COR-L47 (cell line): ENCODE measurements around the gene NKD2.

Experiments used
- DNase-seq: peaks from one replicate; lab custom pipeline; 2025; lab: John Stamatoyannopoulos, UW

NKD2 gene

DNA sequence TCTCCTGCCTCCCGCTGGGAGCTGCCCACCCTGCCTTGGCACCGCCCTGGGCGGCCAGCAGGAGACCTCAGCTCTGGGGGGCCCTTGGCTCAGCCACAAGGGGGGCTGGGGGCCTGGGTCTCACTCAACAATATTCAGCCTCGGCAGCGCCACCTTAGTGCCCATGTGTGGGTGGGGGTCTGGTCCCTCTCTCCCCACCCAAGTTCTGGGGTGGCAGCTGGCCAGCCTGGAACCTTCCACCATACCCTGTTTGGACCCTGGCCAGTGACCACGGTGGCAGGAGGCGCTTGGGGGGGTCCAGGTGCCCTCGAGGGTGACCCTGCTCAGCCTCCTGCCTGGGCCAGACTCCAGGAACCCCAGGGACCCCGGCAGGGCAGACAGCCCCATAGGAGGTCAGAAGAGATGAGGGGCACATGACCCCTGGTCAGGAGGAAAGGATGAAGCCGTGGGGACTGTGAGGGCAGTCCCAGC lies 22.2 kb downstream of the NKD2 start:
- DNase-seq, result no peak

- DNase-seq, result no peak
Measured at GRCh38 chr5:1031306-1031959, 22.8 kb downstream of the NKD2 start.

DNA sequence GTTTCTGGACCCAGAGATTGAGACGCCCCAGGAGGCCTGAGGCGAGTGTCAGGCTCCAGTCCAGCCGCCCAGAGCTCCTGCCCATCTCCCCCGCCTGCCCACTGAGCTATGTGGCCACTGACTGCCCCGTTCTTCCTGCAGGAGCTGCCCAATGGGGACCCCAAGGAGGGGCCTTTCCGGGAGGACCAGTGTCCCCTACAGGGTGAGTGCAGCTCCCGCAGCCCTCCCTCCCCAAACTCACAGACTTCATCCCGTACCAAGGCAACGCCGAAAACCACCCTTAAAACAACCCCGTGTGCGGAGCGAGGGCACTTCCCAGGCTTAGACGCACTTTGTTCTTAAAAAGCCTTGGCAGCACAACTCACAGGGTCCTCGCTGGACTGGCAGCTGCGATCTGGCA lies 23.4 kb downstream of the NKD2 start:
- DNase-seq, result no peak

GRCh38 chr5:1032551-1033027 lies 24.0 kb downstream of the NKD2 start:
- DNase-seq, result no peak

- DNase-seq, result no peak
Measured at GRCh38 chr5:1033178-1033577, 24.6 kb downstream of the NKD2 start.

GRCh38 chr5:1033606-1034420 lies 25.2 kb downstream of the NKD2 start:
- no peak for DNase-seq

- DNase-seq, result no peak
Measured at GRCh38 chr5:1034421-1034905, 25.9 kb downstream of the NKD2 start.

GRCh38 chr5:1034986-1035385 lies 26.4 kb downstream of the NKD2 start:
- no peak for DNase-seq

- DNase-seq, result no peak
Measured at GRCh38 chr5:1035421-1036405, 27.1 kb downstream of the NKD2 start.

DNA sequence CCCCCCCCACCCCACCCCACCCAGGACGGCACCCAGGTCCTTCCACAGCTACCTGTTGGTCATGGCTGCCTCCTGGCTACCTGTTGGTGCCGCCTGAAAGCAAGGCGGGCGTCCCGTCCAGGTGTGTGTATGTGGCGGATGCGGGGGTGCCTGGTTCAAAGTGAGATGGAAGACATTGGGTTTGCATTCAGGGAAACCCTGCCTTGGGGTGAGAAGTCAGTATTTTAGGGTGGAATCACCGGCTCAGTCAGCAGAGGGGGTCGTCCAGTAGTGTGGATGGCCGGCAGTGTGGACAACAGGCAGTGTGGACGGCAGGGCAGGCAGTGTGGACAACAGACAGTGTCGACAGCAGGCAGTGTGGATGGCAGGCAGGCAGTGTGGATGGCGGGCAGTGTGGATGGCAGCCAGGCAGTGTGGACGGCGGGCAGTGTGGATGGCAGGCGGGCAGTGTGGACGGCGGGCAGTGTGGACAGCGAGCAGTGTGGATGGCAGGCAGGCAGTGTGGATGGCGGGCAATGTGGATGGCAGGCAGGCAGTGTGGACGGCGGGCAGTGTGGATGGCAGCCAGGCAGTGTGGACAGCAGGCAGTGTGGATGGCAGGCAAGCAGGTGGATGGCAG lies 28.0 kb downstream of the NKD2 start:
- DNase-seq, result no peak

DNA sequence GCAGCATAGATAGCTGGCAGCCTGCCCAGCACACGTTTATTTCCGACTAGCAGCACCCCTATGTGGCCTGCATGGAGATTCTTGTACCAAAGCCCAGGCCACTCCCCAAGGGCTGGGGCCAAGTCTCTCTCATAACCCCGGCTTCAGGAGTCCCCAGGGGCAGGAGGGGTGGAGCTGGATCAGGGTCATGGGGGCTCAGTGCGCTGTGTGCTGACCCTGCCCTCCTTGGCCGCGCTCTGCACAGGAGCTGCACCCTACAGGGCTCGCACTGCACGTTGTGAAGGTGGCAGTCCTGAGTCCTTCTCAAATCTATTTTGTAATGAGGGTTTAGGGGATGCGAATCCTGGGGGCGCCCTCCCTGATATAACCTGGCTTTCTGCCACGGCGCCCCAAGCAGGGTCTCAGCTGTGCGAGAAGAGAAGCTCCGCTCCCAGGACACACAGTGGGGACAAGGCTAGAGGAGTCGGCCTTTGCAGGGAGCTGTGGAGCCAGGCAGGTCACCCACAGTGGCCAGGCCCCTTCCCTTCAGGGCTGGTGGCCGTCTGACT lies 28.6 kb downstream of the NKD2 start:
- peak; percentile 30 for DNase-seq

DNA sequence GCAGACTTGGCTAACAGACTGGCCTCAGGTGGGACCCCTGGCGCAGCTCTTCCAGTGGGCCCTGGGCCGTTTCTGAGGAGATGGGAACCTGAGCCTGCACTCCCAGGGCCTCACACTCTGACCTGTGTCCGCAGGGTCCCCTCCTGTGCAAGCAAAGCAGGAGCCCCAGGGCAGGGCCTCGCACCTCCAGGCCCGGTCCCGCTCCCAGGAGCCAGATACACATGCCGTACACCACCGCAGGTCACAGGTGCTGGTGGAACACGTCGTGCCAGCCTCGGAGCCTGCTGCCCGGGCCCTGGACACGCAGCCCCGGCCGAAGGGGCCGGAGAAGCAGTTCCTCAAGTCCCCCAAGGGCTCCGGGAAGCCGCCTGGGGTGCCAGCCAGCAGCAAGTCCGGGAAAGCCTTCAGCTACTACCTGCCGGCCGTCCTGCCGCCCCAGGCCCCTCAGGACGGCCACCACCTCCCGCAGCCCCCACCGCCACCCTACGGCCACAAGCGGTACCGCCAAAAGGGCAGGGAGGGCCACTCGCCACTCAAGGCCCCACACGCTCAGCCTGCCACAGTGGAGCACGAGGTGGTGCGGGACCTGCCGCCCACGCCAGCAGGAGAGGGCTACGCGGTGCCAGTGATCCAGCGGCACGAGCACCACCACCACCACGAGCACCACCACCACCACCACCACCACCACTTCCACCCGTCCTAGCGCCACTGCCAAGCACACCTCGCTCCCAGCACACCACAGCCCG lies 29.2 kb downstream of the NKD2 start:
- DNase-seq, result no peak

DNA sequence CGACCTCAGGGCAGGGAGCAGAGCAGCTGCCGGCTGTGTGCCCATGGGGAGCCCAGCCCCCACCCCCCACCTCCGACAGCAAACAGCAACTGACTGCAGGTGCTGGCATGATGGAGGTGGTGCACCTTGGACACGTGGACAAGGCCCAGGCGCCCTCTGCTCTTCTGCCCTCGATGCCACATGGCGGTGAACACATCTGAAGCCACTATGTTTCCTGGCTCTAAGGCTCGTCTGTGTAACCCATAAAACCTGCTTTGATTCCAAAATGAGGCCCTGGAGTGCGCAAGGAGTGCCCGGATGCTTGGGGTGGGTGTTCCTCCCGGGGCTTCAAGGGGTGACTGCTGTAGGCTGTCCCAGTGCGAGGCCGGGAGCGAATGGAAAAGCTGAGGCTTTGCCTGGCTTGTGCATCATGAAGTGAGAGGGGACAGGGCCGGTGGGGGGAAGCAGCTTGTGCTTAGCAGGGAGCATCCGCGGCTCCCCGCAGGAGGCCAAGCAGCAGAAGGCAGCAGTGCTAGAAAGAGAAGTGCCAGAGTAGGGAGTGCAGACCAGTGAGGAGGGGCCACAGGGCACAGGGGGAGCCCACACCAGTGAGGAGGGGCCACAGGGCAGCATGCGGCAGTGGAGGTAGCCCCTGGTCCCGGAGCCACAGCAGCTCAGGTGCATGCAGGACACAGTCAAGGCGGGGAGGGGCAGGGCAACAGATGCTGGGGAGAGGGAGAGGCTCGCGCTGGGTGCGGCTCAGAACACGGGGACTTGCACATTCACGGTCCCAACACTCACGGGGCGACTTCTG lies 30.0 kb downstream of the NKD2 start:
- no peak for DNase-seq

GRCh38 chr5:1039210-1039548 lies 30.6 kb downstream of the NKD2 start:
- no peak for DNase-seq

DNA sequence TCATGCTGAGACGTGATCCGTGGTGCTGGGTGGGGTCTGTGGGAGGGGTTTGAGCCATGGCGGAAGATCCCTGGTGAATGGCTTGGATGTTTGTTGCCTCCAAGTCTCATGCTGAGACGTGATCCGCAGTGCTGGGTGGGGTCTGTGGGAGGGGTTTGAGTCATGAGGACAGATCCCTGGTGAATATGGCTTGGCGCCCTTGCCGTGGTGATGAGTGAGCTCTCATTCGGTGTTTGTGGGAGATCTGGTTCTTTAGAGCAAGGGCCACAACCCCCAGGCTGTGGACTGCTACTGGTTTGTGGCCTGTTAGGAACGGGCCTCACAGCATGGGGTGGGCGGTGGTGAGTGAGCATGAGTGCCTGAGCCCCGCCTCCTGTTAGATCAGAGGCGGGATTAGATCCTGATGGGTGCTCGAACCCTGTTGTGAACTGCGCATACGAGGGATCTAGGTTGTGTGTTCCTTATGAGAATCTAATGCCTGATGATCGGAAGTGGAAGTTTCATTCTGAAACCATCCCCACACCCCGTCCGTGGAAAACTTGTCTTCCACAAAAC lies 31.2 kb downstream of the NKD2 start:
- no peak for DNase-seq

DNA sequence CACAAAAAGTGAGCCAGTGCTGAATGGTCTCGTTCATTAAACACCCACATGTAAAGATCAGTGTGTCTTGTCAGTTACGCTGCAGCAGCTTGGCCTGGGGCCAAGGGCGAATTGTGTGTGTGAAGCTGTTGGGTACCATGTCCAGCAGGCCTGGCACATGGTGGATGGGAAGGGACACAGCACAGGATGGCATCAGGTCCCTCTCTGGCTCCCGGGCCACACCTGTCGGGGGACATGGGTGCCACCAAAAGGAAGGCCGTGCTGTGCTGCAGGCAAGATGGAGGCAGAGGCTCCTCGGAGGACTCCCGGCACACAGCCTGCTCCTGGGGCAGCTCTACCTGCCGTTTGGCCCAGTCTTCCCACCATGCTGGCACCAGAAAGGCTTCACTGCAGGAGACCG lies 32.0 kb downstream of the NKD2 start:
- DNase-seq, result no peak

- no peak for DNase-seq
Measured at GRCh38 chr5:1041225-1042143, 32.9 kb downstream of the NKD2 start.

GRCh38 chr5:1042626-1043025 lies 34.0 kb downstream of the NKD2 start:
- no peak for DNase-seq
